NCI-H1048 (cell line): Measurements from ENCODE around the gene PPP1R12A.
"Not testable (repeated sequence)": the region's sequence is repeated elsewhere in the genome, so short reads cannot be mapped to it uniquely, and the experiment has no call there.

Source experiments
- DNase-seq: peaks from one replicate; lab custom pipeline; 2025; lab: John Stamatoyannopoulos, UW

Gene PPP1R12A

DNA sequence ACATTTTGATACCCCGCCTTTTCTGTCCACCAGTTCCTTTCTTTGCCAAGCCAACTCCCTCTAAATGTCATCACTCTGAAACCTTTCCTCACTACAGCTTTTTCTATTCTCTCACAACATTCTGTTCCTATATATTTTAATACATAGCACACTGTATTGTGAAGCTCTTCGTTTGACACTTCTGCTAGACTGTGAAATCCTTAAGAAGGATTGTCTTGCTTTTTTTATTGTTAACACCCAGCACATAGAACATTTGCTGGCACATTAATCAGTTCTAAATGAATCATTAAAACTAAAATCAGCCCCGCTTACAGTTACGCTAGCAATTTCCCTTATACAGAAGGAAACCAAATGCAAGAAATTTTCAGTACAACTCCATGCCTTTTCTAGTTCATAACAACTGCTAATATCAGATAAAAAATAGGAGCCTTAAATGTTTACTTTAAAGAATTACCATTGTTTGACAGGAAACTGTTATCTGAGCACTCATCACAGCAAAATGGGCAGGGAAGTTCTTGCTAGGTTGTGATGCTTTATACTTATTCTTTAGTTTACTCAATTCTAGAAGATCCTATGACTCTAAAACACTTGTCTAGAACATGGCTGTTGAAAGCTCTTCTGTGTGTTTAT, 93.5 kb downstream of the PPP1R12A start:
- DNase-seq: no peak

DNA sequence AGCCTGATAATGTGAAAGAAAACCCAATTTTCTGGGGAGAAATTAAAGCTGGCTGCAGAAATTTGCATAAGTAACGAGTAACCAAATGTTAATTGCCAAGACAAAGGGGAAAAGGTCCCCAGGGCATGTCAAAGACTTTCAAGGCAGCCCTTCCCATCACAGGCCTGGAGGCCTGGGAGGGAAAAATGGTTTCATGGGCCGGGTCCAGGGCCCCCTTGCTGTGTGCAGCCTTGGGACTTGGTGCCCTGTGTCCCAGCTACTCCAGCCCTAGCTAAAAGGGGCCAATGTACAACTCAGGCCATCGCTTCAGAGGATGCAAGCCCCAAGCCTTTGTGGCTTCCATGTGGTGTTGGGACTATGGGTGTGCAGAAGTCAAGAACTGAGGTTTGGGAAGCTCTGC, 96.5 kb downstream of the PPP1R12A start:
- no peak for DNase-seq

DNA sequence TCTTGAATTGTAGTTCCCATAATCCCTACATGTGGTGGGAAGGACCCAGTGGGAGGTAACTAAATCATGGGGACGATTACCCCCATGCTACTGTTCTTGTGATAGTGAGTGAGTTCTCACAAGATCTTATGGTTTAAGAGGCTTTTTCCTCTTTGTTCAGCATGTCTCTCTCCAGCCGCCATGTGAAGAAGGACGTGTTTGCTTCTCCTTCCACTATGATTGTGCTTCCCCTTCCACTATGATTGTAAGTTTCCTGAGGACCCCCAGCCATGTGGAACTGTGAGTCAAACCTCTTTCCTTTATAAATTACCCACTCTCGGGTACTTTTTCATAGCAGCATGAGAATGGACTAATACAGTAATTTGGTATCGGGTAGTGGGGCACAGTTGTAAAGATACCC, 97.3 kb downstream of the PPP1R12A start:
- no peak for DNase-seq

DNA sequence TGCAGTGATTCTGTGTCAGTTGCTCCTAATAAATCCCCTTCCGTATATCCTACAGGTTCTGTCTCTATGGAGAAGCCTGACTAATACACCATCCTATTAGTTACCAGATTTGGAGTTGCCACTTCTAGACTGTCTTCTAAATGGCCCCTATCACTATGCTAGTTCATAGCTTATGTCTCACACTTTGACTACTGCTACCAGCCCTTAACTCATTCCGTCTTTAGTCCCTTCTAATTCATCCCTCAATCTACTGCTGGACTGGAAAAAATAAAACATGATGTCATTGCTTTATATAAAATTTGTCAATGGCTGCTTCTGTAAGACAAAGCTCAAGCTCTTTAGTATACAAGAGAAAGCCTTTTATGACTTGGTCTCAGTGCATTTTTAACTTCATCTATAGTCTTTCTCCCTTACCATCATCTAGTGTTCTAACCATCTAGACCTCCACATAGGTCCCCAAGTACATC, 99.5 kb downstream of the PPP1R12A start:
- no peak for DNase-seq

DNA sequence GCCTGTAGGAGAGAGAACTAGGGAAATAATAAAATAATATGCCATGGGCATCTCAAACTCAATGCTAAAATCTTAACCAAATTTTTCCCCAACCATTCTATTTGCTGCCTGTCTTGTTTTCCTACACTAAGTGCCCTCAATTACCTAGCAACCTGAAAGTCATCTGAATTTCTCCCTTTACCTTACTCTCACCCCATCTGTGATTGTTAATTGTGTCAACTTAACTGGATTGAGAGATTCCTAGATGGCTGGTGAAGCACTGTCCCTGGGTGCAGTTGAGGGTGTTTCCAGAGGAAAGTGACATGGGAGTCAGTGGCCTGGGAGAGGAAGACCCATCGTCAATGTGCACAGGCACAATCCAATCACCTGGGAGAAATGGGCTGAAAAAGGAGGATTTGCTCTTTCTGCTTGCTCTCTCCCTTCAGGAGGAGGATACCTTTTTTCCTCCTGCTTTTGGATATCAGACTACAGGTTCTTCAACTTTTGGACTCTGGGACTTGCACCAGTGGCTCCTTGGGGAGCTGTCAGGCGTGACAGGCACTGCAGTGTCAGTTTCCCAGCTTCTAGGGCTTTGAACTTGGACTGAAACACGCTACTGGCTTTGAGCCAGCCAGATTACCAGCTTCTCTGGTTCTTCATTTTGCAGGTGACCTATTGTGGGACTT, 100.1 kb downstream of the PPP1R12A start:
- no peak for DNase-seq

DNA sequence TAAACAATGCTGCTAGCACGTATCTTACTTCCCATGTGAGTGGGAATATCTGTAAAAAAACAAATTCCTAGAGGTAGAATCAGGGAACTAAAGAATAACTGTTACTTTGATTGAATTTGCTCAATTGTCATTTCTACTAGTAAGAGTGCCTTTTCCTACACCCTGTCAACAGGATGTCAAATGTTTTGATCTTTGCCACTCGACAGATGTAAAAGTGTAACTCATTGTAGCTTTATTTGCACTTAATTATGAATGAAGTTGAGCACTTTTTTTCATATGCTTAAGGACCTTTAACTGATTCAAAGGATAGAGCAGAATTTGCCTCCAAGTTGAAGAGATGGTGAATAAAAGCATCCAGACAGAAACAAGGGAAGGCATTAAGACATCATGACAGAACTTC, 104.5 kb downstream of the PPP1R12A start:
- DNase-seq: no peak

DNA sequence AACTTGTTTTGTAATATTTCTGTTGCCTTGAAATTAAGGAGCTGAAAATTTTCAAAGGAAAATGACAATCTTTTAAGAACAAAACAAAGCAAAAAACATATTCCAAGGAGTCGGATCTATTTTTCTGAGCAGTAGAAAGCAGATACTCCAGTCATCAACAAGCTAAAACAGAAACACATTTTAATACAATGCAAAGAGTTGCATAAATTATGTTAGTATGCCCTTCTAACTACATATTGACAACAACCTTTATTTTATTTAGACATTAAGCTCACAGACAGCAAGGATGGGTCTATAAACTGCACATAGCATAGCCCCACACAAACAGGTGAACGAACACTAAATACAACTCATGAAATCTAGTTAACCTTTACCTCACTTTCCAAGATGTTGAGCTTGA, 106.0 kb downstream of the PPP1R12A start:
- no peak for DNase-seq

DNA sequence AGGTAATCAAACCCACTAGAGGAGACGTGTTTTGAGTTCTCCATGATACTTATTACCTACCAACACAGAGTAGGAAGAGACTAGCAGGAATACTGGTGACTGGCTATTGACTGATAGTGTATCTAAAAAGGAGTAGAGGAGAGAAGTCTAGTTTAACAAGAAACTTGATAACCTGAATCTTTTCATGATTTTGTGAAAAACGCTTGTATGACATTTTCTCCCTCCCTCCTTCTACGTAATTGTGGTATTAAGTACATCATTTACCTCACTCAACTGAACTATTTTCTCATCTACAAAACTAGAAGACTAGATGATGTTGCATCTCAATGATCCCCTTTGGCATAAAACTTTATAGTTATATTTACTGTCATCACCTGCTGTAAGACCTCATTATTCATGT, 107.4 kb downstream of the PPP1R12A start:
- no peak for DNase-seq

DNA sequence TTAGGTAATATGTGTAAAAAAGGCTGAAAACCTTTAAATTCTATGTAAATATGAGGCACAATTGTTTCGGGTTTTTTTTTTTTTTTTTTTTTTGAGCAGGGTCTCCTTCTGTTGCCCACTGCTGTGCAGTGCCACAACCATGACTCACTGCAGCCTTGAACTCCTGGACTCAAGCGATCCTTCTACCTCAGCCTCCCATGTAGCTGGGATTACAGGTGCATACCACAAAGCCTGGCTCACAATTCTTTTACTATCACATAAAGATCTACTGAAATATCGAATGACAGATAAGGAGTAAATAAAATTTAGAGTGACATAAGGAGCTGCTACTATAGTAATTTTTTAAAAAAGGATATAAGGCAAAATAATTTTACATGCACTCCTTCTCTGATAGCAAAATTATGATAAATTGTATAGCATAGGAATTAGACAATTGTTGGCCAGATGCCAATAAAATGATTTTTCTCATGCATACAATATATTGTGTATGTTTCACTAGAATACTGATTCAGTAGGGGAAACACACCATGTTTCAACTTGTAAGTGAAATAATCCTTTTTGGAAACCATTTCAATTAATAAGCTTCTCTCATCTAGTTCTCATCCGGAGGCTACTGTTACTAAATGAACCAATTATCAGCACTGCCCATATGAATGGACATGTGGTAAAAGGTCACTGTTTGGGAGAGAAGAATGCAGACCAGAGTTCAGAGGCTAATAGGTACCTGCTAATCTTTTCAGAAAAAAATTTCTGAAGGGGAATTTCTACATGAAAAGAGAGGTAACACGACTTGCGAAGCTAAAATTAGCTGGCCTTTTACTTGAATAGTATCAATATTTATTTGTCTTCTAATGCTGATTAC, 108.4 kb downstream of the PPP1R12A start:
- no peak for DNase-seq

DNA sequence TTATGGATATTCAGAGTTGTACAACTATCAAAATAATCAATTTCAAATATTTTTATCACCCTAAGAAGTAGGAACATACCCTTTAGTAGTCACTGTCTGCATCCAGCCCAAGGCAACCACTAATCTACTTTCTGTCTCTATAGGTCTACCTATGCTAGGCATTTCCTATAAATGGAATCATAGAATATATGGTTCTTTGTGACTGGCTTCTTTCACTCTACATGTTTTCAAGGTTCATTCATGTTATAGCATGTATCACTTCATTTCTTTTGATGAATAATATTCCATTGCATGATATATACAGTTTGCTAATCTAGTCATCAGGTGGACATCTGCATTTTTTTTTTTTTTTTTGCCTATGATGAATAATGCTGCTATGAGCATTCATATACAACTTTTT, 112.4 kb downstream of the PPP1R12A start:
- no peak for DNase-seq

DNA sequence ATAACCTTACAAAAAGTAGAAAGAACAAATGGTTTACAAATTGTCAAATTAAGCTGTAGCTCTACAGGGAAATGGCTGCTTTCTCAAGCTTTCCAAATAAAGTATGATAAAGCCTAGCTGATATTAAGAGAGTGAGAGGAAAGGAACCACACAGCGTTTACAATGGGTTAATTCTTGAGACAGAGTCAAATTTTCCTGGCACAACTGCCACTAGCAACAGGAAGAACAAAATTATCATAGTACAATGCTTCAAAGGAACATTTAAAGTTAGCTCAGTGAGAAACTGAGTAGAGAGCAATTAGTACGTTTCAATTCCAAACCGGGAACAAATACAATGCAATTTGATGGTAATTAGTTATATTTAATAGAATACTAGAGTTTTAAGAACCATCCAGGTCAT, 116.0 kb downstream of the PPP1R12A start:
- DNase-seq: no peak

DNA sequence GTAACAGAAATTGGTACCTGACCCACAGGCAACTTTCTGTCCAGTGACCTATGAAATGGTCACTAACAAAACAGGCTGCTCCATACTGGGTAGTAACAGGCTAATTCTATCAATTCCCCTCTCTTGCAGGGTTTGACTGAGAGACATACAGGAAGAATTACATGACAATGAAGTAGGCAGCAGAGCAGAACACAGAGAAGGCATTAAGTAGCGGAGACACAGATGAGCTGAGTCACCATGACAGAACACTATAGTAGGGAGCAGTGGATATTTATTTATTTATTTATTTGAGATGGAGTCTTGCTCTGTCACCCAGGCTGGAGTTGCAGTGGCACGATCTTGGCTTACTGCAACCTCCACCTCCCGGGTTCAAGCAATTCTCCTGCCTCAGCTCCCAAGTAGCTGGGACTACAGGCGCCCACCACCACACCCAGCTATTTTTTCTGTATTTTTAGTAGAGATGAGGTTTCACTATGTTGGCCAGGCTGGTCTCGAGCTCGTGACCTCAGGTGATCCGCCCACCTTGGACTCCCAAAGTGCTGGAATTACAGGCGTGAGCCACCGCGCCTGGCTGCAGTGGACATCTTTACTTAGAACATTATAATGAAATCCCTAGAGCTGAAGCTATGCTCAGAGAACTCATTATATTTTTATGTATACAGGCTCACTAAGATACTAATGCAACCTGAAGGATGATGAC, 150.4 kb downstream of the PPP1R12A start:
- not testable (repeated sequence) for DNase-seq

DNA sequence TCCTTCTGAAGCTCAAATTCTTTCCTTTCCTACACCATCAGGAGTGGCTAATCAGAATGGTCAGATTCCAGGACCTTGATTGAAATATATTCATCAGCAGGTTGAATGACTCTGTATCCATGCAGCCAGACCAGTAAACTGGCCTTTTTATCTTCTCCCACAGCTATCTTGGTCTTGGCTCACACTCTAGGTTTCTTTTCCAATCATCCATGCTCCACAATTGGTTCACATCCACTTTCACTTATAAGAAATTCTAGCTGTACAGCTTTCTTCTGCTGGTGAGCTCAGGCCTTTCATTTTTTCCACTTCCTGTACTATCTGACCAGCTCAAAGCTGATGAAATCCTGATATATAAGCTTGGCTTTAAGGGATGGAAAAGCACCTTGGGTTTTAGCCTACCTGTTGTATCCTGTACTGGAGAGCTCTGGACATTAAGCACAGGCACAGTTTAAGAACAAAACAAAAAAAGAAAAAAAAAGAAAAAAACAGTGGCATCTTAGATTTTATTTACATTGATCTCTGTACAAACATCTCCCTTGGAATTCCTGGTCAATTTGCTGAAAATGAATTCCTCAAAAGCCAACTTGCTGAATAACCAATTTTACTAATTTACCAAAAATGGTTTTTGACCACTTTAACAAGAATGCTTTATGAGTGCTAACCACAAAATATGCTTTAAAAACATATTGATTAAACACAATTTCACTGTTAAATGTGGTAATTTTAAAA, 152.6 kb downstream of the PPP1R12A start:
- DNase-seq: no peak

DNA sequence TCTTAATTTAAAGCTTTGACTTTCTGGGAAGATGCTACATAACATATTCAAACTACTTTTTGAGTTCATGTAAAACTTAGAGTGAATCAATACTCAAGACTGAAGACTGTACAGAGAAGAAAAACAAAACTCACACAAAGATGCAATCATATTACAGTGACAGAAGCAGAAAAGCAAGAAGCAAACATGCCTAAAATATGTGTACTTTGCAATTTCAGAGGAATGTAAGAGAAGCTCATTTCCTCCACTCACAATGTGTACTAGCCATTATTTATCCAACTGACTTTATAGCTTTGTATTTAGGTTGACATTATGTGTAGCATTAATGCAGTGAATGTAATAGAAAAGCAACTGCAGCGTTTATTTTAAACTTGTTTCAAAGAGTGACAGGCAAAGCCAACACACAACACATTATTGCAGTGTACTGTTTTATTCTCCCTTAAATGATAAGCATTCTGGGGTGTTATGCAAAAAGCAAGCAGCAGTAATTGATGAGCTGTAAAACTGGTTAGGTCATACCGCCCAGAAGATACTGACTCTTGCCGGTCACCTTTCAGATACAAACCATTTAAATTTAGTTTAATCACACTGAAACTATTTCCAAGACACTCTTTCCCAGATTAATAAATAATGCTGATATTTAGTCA, 156.0 kb downstream of the PPP1R12A start:
- DNase-seq: no peak

DNA sequence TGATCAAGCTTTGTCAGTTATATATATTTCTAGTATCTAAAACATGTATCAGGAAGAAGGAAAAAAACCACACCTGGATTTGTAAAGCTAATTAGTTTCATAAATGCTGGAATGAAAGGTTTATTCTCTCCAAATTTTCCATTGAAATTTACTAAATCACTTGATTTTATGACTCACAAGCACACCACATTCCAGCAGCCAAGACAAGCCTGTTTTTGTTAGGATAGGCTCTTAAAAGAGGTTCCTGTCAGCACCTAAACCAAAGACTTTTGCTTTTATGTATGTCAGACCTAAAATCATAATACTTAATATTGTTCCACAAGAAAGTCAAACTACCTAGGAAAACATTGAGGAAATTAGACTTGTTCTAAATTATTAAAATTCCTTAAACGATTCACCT, 158.8 kb downstream of the PPP1R12A start:
- DNase-seq: no peak

DNA sequence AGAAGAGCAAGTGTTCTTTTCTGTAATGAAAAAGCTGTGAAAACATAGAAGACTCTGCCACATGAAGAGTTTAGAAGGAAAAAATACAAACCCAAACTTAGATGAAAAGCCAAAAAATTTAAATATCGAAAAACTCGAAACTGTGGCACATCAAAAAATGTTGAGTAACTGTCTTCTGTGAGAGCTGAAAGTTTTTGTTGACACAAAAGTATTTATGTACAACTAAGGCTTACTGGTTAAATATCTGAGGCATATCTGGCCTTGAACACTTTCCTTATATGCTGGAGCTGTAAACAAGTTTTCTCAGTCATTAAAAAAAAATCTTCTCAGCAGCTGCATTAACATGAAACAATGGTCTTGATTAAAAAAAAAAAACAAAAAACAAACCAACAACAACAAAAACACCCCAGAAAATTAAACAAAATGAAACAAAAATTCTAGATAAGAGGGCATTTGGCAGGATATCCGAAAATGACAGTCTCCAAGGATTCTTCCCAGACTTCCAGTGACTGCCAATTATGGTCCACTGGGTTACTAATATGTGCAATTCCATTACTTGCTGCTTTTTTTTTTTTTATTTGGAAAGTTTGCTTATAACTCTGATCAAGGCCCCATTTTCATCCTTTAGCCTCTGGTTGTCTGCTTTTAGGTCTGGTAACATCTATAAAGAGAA, 159.4 kb downstream of the PPP1R12A start:
- no peak for DNase-seq

DNA sequence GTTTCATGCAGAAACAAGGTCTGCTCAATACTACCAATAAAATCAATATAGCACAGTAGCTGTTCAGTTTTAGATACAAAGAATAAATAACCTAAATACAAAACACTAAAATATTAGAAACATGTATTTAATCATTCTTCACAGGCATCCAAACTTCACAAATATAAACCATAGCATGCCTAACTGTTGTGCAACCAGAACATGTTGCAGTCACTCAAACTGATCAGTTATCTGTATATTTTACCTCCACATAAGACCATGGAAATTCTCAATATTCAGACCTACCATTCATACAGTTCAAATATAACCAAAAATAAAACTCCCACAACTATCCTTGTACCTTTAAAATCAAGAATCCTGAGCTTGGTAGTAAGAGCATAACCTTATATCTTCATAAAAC, 161.0 kb downstream of the PPP1R12A start:
- no peak for DNase-seq

DNA sequence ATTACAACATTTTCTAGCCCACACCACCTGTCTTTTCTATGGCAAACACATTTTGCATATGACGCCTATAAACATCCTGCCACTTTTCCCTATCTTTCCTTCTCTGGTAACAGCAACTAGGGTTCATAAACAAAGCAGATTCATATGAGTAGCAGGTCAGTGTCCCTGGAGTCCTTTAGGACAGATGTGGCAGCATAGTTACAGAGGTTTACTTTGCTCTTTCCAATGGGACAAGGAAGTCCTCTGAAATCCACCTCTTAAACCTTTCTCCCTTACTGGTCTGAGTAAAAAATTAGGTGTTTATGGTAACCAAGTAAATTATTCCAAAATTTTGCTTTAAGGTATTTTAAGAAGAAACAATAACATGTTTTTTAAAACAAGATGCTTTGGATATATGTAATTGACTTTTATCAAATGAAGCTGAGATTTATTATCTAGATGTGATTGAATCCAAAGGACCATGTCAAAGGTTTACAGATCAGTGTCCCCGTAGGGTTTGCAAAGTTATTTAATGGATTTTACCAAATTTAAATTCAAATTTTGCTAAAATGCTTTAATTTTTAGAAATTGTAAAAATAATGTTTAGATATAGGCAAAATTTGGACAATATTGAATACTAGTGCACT, 164.9 kb downstream of the PPP1R12A start:
- no peak for DNase-seq

DNA sequence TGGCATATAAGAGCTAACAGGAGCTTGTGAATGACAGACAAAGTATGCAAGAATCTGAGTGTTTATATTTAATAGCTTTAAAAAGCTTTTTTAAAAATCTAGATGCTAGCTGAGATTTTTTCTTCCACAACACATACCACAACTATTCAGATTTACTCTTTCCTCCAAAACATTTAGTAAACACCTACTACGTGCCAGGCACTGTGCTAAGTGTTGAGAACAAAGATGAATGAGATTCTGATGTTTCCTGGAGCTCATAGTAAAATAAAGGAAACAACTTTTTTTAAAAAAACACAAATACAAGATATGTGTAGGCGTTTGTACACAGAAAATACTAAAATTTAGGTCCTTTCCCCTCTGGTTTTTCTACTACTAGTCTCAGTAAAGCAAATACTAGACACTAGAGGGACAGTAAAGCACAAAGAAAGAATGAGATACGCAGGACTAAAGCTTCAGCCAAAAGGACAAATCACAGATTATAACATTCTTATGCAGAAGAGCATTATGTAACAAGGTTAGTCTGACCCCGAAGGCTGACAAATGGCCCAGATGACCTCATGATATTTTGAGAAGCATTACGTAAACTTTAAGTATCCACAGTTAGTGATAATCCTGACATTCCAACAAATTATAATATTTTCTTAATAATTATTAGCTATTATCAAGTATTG, 165.6 kb downstream of the PPP1R12A start:
- no peak for DNase-seq
